ENCODE measurements around the gene E2F3.
"Not testable (repeated sequence)": the region's sequence is repeated elsewhere in the genome, so short reads cannot be mapped to it uniquely, and the experiment has no call there.

The E2F3 gene

GRCh38 chr6:20455251-20455940 is 53.7 kb downstream of the E2F3 start:
- DNase-seq, result no peak
- TF ChIP-seq POLR2A (IDR thresholded peaks at IDR 0.05; ENCODE audit: low read length), result no peak
- no peak for TF ChIP-seq GATA1 (IDR thresholded peaks at IDR 0.05; ENCODE audit: low read depth, low read length)

DNA sequence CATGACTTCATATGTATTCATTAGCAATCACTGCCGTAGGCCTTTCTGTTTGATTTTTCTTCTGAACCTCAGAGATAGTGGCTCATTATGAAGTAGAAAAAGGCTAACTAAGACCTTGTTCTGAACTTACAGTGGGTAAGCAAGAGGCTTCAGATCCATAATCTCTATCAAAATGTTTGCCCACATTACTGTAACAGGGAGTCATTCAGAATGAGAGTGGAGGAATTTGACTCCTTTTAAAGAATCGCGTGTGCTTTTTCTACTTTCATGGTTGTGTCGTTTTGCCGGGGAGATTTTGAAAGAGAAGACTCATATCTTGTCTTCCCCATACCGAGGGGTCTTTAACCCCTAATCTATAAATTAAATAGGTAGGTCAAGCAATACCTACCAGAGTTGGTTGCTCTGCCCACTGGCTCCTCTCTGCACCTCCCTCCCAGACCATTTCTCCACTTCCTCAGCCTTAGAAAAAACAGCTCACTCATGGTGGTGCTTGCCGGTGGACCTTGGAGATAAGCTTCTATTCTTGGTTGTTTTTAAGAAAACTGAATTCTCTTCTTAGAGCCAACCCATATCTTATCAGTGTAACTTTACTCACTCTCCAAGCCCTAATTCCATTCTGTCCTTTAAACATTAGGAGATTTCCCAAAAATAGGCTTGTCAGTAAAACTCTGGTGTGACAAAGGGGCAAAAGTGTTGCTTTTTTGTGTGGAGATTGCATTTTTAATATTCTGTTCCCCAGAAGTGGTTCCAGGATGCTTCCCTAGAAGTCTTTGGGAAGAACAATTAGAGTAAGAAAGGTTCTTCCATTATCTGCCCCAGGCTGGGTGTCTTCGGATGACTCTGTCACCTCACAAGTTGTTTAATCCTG is 56.6 kb downstream of the E2F3 start:
- peak; percentile 84 to 89 for DNase-seq

DNA sequence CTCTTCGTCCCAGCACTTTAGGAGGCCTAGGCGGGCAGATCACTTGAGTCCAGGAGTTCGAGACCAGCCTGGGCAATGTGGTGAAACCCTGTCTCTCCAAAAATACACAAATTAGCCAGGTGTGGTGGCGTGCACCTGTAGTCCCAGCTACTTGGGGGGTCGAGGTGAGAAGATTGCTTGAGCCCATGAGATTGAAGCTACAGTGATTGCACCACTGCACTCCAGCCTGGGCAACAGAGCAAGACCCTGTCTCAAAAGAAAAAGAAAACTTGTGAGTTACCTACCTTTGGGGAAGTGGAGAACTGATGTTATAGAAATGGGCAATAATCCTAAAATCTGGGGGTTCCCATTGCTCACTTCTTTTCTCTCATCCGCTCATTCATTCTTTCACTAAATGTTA is 58.0 kb downstream of the E2F3 start:
- TF ChIP-seq GATA1 (IDR thresholded peaks at IDR 0.05; ENCODE audit: low read depth, low read length) (no peak), POLR2A (IDR thresholded peaks at IDR 0.05; ENCODE audit: low read length) (no peak)
- DNase-seq, result no peak

More for the DNA sequence above, 56.6 kb downstream of the E2F3 start:
- TF ChIP-seq POLR2A (IDR thresholded peaks at IDR 0.05; ENCODE audit: low read length) (no peak), GATA1 (IDR thresholded peaks at IDR 0.05; ENCODE audit: low read depth, low read length) (peak; percentile 46)

- TF ChIP-seq GATA1 (IDR thresholded peaks at IDR 0.05; ENCODE audit: low read depth, low read length) (no peak), POLR2A (IDR thresholded peaks at IDR 0.05; ENCODE audit: low read length) (no peak)
- no peak for DNase-seq
Measured at GRCh38 chr6:20461576-20461975, 59.9 kb downstream of the E2F3 start.

GRCh38 chr6:20463396-20463795 is 61.7 kb downstream of the E2F3 start:
- DNase-seq, result no peak
- TF ChIP-seq GATA1 (IDR thresholded peaks at IDR 0.05; ENCODE audit: low read depth, low read length) (no peak), POLR2A (IDR thresholded peaks at IDR 0.05; ENCODE audit: low read length) (no peak)

- no peak for TF ChIP-seq POLR2A (IDR thresholded peaks at IDR 0.05; ENCODE audit: low read length)
- TF ChIP-seq GATA1 (IDR thresholded peaks at IDR 0.05; ENCODE audit: low read depth, low read length), result no peak
- peak in 1 of 2 experiments; percentile 11 for DNase-seq
Measured at GRCh38 chr6:20464041-20464440, 62.4 kb downstream of the E2F3 start.

GRCh38 chr6:20464847-20465246 is 63.2 kb downstream of the E2F3 start:
- TF ChIP-seq POLR2A (IDR thresholded peaks at IDR 0.05; ENCODE audit: low read length) (no peak), GATA1 (IDR thresholded peaks at IDR 0.05; ENCODE audit: low read depth, low read length) (no peak)
- DNase-seq, result no peak

GRCh38 chr6:20465616-20466015 is 63.9 kb downstream of the E2F3 start:
- not testable (repeated sequence) for DNase-seq

DNA sequence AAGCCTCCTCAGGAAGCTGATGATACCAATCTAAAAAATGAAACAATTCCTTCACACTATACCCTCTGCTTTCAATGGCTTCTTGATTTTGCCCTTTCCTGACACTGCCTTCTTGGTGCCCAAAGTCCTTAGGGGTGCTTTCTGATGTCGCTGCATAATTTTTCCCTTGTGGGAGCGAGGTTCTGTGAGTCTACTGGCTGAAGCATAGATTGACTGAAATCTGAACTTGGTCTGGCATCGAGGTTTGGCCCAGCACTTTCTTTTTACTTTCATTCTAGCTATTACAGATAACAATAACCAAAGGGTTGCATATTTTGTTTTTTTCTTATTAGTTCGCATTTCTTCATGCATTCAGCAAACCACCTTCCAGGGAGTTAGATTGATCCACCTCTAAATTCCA is 65.8 kb downstream of the E2F3 start:
- DNase-seq, result no peak
- TF ChIP-seq POLR2A (IDR thresholded peaks at IDR 0.05; ENCODE audit: low read length), result no peak
- TF ChIP-seq GATA1 (IDR thresholded peaks at IDR 0.05; ENCODE audit: low read depth, low read length), result no peak

- no peak for DNase-seq
- TF ChIP-seq POLR2A (IDR thresholded peaks at IDR 0.05; ENCODE audit: low read length), result no peak
- no peak for TF ChIP-seq GATA1 (IDR thresholded peaks at IDR 0.05; ENCODE audit: low read depth, low read length)
Measured at GRCh38 chr6:20468209-20468608, 66.5 kb downstream of the E2F3 start.

DNA sequence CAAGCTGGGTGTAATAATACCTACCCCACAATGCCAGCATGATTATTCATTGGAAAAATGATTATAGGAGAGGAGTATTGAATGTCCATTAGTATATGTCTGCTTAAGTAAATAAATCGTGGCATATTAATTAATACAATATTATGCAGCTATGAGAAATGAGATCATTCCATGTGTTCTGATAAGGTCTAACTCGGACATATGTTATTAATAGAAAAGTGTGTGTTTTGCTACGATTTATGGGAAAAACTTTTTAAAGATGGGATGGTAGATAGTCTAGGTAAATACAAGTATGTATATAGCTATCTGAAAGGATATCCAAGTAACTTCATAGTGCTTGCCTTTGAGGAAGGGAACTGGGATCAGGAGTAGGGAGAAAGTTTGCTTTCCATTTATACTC is 71.1 kb downstream of the E2F3 start:
- DNase-seq, result no peak
- TF ChIP-seq POLR2A (IDR thresholded peaks at IDR 0.05; ENCODE audit: low read length), result no peak
- no peak for TF ChIP-seq GATA1 (IDR thresholded peaks at IDR 0.05; ENCODE audit: low read depth, low read length)

- TF ChIP-seq GATA1 (IDR thresholded peaks at IDR 0.05; ENCODE audit: low read depth, low read length), result no peak
- no peak for TF ChIP-seq POLR2A (IDR thresholded peaks at IDR 0.05; ENCODE audit: low read length)
Measured at GRCh38 chr6:20473518-20473917, 71.8 kb downstream of the E2F3 start.

DNA sequence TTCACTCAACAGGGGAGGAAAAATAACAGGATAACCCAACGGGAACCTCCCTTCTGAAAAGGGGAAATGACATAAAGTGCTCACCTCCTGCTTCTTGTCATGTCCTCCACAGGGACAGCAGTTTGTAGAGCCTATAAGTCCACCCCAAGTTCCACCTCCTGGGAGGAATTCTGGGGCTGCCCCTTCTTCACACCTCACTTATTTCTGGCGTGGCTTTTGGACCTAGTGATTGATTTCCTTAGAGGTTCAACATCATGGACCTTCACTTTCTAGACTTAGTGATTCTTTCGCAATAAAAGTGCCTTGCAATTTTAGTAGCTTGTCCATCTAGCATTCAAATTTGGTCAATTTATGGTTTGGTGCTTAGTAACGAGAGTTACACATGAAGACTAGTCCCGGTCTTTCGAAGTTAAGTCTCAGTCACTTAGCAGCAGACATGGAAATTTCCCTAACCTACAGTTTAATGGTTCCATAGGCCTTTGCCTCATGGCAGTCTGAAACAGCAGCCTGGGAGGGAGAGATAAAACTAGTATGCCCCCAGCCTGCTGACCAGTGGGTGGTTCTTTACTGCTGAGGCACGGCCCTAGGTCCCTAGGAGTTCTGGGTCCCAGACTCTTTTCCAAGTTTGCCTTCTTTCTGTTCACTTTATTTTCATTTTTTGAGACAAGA is 73.3 kb downstream of the E2F3 start:
- peak; percentile 53 to 76 for DNase-seq
- TF ChIP-seq GATA1 (IDR thresholded peaks at IDR 0.05; ENCODE audit: low read depth, low read length) (no peak), POLR2A (IDR thresholded peaks at IDR 0.05; ENCODE audit: low read length) (no peak)

More at GRCh38 chr6:20473518-20473917, 71.8 kb downstream of the E2F3 start:
- no peak for DNase-seq

DNA sequence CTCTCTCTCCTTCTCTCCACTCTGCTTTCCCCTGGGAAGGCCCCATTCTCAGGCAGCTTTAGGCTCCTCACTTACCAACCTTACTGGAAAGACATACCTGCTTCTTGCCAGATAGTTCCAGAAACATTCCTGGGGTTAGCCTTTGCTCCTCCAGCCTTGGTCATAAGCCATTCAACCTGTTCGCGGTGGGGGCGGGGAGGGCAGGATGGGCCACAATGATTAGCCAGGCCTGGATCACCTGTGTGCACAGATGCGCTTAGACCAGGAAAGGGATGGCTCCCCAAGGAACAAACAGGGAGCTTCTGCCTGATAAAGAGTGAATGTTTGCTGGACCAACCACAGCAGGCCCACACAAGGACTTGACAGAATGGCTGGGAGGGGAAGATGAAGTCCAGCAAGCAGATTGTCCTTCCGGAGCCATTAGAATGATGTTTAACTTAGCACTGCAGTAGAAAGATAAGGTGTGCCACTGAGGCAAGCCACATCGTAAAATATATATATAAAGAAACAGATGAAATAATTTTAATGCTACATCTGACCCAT is 74.9 kb downstream of the E2F3 start:
- no peak for TF ChIP-seq POLR2A (IDR thresholded peaks at IDR 0.05; ENCODE audit: low read length)
- TF ChIP-seq GATA1 (IDR thresholded peaks at IDR 0.05; ENCODE audit: low read depth, low read length), result no peak

More for the DNA sequence above, 74.9 kb downstream of the E2F3 start:
- DNase-seq, result no peak

All from erythroblast (primary cell).